Forelimb muscle (tissue), 1 donor: ENCODE data around the gene TMEM131. TPM values are rescaled to one million over a fixed set of nuclear protein-coding genes. Genes with fewer than 3 reads are reported as not detected.

ENCODE experiments used
- DNase-seq: peaks from one replicate; pipeline ENCODE4 v3.0.0-alpha.2; 2013; ENCODE audit warnings: low read depth
- polyA plus RNA-seq: library from polyadenylated mRNA; unstranded; fragments of 120-200 nt; gene quantifications from one replicate; pipeline ENCODE4 v1.2.1, GENCODE V29; 2013; ENCODE audit not compliant: insufficient read length

The TMEM131 gene
- polyA plus RNA-seq, 1 donor = 46.4 TPM

GRCh38 chr2:97739893-97740245 lies 255.9 kb downstream of the TMEM131 start:
- DNase-seq = no peak

GRCh38 chr2:97739020-97739892 lies 256.5 kb downstream of the TMEM131 start:
- DNase-seq = no peak

- DNase-seq = no peak
These were observed 257.3 kb downstream of the TMEM131 start for GRCh38 chr2:97738179-97739019.

- no peak for DNase-seq
These were observed 258.1 kb downstream of the TMEM131 start for GRCh38 chr2:97737421-97738178.

GRCh38 chr2:97736608-97737330 lies 259.0 kb downstream of the TMEM131 start:
- no peak for DNase-seq

- no peak for DNase-seq
These were observed 259.6 kb downstream of the TMEM131 start for GRCh38 chr2:97736185-97736584.

- no peak for DNase-seq
These were observed 260.6 kb downstream of the TMEM131 start for GRCh38 chr2:97735161-97735561.

- DNase-seq = no peak
These were observed 261.4 kb downstream of the TMEM131 start for GRCh38 chr2:97734061-97735051.

- DNase-seq = no peak
These were observed 262.3 kb downstream of the TMEM131 start for GRCh38 chr2:97733341-97734035.

GRCh38 chr2:97732436-97733340 lies 263.1 kb downstream of the TMEM131 start:
- DNase-seq = no peak

- no peak for DNase-seq
These were observed 264.3 kb downstream of the TMEM131 start for GRCh38 chr2:97731274-97732020.

GRCh38 chr2:97730245-97730644 lies 265.5 kb downstream of the TMEM131 start:
- DNase-seq = no peak

GRCh38 chr2:97728091-97728731 lies 267.5 kb downstream of the TMEM131 start:
- peak; percentile 28 for DNase-seq

- DNase-seq = no peak
These were observed 268.5 kb downstream of the TMEM131 start for GRCh38 chr2:97727296-97727695.

- DNase-seq = no peak
These were observed 269.3 kb downstream of the TMEM131 start for GRCh38 chr2:97726261-97727064.

- DNase-seq = no peak
These were observed 270.6 kb downstream of the TMEM131 start for GRCh38 chr2:97724946-97725688.
